OCI-LY1 (cell line): Measurements from ENCODE around the gene PAK2.

Source experiments
- EZH2 ChIP-seq: fragments of 200-600 bp; sonication (generic), shearing (Covaris generic); IDR thresholded peaks from 2 replicates; pipeline ENCODE4 v1.8.0; 2017; ENCODE audit warnings: borderline replicate concordance, mixed run types, mild to moderate bottlenecking, antibody characterized with exemption, low read length, moderate library complexity, mixed read lengths
- TF ChIP-seq, protein P1 (sequence below): fragments of 200-600 bp; sonication (generic), shearing (Covaris generic); IDR thresholded peaks from 2 replicates; pipeline ENCODE4 v1.5.1; 2017; ENCODE audit warnings: mild to moderate bottlenecking, antibody characterized with exemption, low read length, moderate library complexity, mixed read lengths

DNA sequence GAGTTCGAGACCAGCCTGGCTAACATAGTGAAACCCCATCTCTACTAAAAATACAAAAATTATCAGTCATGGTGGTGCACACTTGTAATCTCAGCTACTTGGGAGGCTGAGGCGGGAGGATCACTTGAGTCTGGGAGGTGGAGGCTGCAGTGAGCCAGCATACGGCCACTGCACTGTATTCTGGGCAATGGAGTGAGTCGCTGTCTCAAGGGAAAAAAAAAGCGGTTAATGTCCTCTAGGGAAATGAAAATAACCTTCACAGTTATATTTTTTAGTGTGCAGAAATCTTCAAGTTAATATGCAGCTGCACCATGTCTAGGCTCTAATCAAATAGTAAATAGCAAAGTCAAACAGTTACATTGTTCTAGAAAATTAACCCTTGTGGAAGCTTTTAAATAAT lies 42.4 kb upstream of the PAK2 start:
- TF ChIP-seq, protein P1, sequence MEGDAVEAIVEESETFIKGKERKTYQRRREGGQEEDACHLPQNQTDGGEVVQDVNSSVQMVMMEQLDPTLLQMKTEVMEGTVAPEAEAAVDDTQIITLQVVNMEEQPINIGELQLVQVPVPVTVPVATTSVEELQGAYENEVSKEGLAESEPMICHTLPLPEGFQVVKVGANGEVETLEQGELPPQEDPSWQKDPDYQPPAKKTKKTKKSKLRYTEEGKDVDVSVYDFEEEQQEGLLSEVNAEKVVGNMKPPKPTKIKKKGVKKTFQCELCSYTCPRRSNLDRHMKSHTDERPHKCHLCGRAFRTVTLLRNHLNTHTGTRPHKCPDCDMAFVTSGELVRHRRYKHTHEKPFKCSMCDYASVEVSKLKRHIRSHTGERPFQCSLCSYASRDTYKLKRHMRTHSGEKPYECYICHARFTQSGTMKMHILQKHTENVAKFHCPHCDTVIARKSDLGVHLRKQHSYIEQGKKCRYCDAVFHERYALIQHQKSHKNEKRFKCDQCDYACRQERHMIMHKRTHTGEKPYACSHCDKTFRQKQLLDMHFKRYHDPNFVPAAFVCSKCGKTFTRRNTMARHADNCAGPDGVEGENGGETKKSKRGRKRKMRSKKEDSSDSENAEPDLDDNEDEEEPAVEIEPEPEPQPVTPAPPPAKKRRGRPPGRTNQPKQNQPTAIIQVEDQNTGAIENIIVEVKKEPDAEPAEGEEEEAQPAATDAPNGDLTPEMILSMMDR: no peak
- TF ChIP-seq EZH2: no peak
